Stimulated activated CD8-positive, alpha-beta memory T cell treated with anti-CD3 and anti-CD28 coated beads, Interleukin-12 subunit alpha, Interleukin-12 subunit beta, amount 100 ng/mL, for 4 hours (primary cell): ENCODE data around the gene TTBK1.
"Not testable (repeated sequence)": the region's sequence is repeated elsewhere in the genome, so short reads cannot be mapped to it uniquely, and the experiment has no call there.

Source experiments
- DNase-seq: peaks from one replicate; pipeline ENCODE4 v3.0.0-alpha.2; 2020; ENCODE audit warnings: low read depth

The TTBK1 gene

DNA sequence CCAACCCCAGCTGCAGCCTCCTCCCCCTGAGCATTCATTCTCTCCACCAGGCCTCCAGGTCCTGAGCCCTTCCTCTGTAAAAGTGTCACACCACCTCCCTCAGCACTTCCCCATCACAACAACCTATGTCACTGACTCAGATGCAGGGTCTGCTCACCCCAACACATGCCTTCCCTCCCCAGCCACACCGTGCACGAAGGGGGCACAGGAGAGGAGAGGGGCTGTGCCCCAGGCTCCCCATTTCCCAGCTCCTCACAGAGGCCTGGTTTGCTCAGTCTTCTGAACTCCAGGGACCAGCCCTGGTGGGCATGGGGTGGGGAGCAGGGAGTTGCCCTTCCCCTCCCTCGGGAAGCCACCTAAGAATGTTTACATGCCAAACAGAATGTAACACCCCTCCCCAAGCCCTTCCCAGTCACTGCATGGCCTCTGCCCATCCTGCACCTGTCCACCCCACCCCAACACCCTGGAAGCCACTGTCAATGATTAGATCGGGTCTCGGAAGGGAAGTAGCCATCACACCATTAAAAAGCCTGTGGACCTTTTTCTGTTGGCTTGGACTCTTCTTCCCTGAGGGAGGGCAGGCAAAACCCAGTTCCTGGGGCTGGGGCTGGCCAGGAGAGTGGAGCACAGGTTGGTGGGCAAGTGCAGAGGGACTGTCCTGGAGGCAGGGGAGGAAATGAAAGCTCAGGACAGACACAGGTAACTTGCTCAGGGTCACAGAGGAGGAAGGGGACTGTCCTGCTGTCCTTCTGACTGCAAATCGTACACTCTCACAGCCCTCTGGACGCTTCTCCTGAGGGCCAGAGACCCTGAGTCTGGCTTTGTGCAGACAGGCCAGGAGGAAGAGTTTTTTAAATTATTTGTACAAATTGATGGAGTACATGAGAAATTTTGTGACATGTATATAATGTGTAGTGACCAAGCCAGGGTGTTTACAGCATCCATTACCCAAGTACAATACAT lies 44.7 kb downstream of the TTBK1 start:
- DNase-seq, result no peak

DNA sequence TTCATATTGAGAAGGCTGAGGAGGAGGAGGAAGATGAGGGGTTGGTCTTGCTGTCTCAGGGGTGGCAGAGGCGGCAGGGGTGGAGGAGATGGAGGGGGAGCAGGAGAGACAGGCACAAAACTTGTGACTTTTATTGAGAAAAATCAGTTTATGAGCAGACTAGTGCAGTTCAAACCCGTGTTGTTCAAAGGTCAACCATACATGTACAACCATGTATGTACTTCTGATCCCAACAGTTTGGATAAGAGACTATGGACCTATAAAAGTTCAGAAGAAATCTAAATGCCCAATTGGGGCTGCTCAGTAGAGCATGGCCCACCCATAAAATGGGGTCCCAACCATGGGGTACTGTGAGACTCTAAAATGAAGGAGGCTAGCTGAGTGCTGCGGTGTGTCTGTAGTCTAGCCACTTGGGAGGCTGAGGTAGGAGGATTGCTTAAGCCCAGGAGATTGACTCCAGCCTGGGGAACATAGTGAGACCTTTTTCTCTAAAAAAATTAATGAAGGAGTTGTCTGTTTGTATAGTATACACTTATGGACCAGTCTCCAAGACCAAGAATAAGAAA lies 47.1 kb downstream of the TTBK1 start:
- DNase-seq, result no peak

DNA sequence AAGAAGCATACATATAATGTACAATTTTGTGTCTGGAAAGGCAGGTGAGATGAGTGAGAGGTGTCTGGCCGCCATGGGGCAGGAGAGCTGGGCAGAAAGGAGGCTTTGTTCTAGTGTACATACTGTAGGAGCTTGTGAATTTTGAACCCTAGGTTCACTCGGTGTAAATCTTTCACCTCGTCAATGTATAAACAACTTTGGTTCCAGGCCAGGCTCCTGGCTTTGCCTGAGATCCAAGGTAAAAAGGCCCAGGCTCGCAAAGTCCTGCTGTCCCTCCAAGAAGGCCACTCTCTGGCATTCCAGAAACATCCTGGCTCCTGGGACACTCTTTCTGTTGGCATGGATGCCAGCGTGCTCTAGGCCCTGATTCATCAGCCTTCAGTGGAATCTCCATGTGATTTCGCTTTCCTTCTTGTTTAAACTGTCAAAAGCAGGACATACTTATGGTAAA lies 47.6 kb downstream of the TTBK1 start:
- no peak for DNase-seq

DNA sequence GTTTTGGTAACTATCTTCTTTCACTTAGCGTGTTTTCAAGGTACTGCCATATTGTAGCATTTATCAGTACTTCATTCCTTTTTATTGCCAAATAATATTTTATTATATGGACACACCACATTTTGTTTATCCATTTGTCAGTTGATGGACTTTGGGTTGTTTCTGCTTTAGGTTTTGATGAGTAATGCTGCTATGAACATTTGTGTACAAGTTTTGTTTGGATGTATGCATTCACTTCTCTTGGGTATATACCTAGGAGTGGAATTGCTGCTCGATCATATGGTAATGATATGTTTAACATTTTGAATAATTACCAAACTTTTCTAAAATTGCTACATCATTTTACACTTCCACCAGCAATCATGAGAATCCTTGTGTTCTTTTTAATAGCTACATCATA lies 48.4 kb downstream of the TTBK1 start:
- no peak for DNase-seq

DNA sequence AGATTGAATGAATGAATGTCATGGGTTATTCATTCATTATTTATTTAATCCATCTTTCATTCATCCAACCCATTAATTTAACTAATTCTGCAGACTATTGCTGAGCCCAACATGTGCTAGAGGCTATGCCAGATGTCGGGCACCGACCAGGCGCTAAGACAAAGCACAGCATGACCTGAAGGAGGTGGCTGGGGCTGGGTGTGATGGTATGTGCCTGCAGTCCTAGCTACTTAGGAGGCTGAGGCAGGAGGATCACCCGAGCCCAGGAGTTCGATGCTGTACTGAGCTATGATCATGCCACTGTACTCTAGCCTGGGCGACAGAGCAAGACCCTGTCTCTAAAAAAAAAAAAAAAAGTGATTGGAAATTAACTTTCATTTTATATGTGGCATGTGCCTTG lies 49.1 kb downstream of the TTBK1 start:
- no peak for DNase-seq

DNA sequence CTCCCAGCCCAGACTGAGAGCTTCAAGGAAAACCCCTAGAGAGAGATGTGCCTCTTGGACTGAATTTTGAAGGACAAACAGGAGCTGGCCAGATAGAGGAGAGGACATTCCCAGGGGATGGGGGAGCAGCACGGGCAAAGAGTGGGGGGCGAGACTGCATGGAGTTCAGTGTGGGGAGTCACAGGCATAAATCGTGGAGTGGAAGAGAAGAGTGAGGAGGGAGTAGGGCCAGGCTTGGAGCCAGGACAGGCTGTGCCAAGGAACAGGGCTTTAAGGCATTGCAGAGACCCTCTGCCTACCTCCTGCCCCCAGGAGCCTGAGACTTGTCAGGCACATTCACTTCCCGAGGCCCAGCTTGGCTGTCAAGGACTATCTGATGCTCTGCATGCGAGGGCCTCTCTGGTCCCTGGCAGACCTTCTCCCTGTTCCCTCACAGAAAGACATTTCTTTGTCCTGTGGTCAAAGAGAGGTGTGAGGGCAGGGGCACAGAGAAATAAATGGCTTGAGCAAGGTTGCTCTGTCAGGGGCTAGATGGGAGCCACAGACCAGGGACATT lies 49.6 kb downstream of the TTBK1 start:
- DNase-seq, result no peak

DNA sequence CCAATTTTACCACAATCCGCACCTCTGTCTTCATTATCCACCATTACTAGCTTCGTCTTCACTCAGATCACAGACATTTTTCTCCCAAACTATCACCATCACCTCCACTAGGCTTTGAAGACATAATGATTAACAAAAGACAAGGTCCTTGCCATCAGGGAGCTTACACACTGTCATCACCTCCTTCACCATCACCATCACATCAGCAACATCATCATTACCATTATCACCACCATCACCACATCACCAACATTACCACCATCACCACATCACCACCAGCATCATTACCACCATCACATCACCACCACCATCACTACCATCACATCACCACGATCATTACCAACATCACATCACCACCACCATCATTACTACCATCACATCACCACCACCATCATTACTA lies 50.4 kb downstream of the TTBK1 start:
- no peak for DNase-seq

DNA sequence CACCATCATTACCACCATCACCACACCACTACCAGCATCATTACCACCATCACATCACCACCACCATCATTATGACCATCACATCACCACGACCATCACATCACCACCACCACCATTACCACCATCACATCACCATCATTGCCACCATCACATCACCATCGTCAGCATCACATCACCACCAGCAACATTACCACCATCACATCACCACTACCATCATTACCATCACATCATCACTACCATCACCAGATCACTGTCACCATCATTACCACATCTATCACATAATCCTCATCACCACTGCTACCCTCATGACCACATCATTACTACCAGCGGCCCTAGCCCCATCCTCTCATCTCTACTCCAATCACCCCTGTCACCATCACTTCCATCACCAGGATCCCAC lies 51.3 kb downstream of the TTBK1 start:
- DNase-seq, result no peak

DNA sequence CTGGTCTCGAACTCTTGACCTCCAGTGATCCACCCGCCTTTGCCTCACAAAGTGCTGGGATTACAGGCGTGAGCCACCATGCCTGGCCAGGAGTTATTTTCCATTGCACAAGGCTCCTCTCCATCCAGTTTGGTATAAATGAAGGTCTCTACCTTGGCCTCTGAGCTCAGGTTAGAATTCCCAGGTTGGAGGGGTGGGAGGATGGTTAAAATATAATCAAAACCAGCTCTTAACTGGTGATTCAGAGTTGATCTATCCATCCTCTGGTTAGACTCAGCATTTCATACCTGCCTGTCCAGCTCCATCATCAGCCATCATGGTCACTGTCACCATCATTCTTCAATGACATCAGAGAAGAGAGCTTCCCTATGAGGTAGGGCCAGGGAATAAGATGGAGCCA lies 52.2 kb downstream of the TTBK1 start:
- no peak for DNase-seq

DNA sequence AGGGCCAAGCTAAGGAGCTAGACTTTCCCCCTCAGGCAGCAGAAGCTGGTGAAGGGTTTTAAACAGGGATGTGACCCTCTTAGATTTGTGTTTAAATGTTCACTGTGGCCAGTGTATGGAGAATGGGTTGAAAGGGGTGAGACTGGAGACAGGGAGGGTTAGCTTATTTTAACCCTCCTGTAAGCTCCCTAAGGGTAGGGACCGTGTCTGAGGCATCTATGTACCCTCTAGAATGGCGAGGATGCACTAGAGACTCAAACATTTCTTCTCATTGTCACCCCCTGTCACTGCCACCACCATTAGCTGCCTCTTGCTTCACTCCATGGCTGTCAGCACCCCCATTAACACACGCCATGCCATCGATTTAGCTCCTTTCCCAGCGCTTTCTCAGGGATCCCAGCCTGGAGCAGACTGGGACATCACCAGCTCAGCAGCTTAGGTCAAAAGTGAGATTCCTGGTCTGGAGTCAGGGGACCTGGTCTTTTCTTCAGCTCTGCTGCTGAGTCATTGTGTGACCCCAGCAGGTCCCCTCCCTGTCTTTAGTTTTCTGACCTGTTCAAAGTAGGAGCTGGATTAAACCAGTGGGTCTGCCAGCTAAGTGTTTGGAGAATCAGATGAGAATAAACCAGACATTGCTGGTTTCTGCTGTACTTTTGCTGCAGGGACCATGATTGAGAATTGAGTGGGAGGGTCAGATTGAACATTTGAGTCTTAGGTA lies 53.7 kb downstream of the TTBK1 start:
- no peak for DNase-seq

DNA sequence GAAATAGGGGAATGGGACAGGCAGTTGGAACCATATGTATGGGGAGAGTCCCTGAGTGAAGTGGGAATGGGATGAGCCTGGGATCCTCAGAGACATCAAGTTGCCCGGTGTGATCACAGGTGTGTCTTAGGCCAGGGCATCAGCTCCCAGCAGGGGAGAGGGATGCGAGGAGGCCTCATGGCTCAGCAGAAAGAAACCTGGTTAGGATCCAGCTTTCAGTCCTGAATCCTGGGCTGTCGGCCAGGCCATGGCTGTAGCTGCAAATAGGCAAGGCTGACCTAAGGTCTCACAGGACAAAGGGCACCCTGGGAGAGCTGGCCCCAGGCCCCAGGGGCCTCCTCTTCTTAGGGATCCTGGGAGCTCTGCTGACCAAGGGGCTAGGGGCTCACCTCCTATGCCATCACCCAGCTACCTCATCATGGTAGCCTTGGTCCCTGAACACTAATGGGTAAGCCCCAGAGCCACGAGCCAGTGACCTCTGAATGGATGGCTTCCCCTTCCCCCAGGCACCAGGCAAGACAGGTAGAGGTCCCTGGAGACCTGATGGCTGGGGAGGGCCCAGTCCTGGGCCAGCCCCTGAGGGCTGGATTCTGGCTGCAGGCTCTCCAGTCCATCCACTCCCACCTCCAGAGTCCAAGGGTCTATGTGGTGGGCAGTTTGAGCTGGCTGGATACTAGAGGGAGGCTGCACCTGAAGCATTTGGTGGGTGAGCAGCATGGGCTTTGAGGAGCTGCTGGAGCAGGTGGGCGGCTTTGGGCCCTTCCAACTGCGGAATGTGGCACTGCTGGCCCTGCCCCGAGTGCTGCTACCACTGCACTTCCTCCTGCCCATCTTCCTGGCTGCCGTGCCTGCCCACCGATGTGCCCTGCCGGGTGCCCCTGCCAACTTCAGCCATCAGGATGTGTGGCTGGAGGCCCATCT lies 54.6 kb downstream of the TTBK1 start, which contains the start of gene SLC22A7:
SLC22A7 (plus strand) TSS at position 617 of the 921 bp plus-strand sequence; CDS start at position 716, 99 bp downstream.
- no peak for DNase-seq

DNA sequence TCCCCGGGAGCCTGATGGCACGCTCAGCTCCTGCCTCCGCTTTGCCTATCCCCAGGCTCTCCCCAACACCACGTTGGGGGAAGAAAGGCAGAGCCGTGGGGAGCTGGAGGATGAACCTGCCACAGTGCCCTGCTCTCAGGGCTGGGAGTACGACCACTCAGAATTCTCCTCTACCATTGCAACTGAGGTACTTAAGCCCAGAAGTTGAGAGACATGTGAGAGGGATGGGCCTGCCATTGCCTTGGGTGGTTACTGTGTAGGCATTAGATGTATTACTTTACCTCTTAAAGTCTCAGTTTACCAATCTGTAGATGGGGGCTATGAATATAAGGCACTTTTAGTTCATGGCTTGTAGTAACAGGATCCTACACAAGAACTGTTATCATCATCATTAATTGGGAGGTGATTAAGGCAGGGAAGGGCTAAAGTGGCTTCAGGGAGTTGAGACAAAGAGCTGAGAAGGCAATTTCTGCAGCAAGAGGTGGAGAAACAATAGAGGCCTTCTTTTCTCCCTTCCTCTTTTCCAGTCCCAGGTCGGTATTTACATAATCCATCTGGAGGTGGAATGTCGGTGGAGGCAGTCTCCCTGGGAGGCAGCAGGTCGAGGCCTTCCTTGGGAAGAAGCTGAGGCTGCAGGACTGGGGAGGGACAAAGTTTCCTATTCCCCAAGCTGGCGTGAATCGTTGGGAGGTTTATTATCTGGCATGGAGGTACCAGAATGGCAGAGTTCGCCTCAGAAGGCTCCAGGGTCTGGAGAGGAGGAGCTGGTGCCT lies 55.5 kb downstream of the TTBK1 start:
- no peak for DNase-seq

DNA sequence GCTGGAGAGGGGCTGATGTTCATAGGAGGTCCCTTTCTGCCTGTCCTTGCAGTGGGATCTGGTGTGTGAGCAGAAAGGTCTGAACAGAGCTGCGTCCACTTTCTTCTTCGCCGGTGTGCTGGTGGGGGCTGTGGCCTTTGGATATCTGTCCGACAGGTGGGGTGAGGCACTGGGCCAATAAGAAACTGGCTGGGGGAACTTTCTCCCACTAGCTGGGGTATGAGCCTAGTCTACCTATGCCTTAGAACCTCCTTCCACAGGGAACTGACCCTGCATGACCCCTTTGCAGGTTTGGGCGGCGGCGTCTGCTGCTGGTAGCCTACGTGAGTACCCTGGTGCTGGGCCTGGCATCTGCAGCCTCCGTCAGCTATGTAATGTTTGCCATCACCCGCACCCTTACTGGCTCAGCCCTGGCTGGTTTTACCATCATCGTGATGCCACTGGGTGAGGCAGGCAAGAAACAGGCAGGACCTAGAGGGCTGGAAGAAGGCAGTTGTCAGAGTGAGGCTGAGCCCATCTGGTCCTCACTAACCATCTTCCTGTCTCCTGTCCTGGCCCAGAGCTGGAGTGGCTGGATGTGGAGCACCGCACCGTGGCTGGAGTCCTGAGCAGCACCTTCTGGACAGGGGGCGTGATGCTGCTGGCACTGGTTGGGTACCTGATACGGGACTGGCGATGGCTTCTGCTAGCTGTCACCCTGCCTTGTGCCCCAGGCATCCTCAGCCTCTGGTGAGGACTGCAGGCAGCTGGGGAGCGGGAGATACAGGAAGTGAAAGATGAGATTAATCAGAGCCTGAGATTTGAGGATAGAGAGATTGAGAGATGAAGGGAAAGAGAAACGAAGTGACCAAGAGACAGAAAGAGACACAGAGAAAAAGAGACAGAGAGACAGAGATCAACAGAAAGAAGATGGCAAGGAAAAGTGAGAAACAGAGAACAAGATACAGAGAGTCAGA lies 56.3 kb downstream of the TTBK1 start:
- DNase-seq, result no peak

DNA sequence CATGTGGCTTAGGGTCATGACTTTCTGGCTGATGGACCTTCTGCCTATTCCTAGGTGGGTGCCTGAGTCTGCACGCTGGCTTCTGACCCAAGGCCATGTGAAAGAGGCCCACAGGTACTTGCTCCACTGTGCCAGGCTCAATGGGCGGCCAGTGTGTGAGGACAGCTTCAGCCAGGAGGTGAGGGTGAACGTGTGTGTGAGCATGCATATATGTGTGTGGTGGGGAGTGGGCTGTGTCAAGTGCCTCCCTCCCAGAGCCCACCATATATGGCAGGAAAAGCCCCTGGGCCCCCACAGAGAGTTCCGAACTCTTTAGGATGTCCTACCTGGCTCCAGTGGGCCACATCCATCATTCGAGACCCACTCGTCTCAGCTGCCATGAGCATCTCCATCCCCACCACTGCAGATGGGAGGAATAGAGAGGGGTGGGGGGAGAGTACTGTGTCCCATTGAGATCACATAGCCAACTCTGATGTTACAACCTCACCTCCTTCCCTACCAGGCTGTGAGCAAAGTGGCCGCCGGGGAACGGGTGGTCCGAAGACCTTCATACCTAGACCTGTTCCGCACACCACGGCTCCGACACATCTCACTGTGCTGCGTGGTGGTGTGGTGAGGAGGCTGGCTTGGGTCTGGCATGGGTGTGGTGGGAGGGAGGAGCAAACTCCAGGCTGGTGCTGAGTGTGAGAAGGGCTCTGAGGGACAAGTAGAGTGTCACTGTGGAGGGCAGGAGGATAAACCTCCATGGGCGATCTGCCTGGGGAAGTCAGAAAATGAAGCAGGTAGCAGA lies 58.0 kb downstream of the TTBK1 start:
- no peak for DNase-seq

DNA sequence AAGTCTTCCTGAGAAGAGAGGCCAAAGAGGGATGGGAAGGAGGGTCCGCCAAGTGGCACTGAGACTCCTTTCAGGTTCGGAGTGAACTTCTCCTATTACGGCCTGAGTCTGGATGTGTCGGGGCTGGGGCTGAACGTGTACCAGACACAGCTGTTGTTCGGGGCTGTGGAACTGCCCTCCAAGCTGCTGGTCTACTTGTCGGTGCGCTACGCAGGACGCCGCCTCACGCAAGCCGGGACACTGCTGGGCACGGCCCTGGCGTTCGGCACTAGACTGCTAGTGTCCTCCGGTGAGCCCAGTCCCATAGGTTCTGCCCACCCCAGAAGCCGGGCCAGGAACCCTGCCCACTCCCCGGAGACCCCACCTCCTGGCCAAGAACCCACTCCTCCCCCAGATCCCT lies 58.8 kb downstream of the TTBK1 start:
- DNase-seq, result no peak

DNA sequence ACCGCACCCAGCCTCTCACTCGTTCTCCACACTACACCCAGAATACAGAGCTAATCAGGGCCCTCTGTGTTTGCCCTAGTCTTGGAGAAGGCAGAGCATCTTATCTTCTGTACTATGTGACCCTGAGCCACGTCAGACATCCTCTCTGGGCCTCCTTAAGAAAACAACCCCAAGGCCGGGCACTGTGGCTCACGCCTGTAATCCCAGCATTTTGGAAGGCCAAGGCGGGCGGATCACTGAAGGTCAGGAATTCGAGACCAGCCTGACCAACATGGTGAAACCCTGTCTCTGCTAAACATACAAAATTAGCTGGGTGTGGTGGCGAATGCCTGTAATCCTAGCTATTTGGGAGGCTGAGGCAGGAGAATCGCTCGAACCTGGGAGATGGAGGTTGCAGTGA lies 59.7 kb downstream of the TTBK1 start:
- DNase-seq, result not testable (repeated sequence)

DNA sequence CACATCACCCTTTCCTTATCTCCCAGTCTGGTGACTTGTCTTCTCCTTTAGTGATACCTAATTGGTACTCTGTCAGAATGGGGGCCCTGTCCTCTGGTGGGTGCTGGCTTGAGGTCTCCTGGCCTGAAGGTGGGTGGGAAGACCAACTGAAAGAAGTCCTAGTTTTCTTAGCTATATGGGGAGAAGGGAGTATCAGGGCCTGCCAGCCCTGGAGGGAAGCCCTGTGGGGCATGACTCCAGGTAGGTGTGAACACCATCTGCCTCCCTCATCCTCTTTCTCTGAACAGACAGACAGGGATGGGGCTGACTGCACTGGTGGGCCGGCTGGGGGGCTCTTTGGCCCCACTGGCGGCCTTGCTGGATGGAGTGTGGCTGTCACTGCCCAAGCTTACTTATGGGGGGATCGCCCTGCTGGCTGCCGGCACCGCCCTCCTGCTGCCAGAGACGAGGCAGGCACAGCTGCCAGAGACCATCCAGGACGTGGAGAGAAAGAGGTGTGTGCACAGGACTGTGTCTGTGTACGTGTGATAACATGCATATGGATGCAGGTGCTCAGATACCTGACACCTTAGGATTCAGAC lies 60.6 kb downstream of the TTBK1 start:
- DNase-seq, result no peak

DNA sequence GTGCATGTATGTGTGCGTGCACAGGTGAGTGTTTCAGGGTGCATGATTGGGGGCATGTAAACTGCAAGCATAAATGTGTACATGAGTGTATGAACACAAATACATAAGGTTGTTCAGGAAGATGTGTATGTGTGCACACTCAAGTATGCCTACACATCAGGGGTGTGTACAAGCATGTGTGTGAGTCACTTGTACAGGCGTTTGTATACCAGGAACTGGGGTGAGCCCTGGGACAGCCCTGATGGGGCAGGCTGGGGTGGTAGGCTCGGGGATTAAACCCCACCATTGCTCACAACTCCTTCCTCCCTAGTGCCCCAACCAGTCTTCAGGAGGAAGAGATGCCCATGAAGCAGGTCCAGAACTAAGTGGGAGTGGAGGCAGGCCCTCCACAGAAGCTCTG lies 61.1 kb downstream of the TTBK1 start:
- DNase-seq, result no peak
